GM21529 (cell line): ENCODE results near the gene PFDN6.

ENCODE experiments used
- ATAC-seq: cut with Tn5 transposase; IDR thresholded peaks from one replicate; pipeline ENCODE4 v1.9.1; 2021; ENCODE audit not compliant: unreplicated experiment

PFDN6 gene

GRCh38 chr6:33315793-33316602, 26.6 kb downstream of the PFDN6 start:
- ATAC-seq: no peak

GRCh38 chr6:33316603-33317418, 27.4 kb downstream of the PFDN6 start:
- ATAC-seq: no peak

- ATAC-seq: no peak
Measured at GRCh38 chr6:33317419-33317668, 27.9 kb downstream of the PFDN6 start.

DNA sequence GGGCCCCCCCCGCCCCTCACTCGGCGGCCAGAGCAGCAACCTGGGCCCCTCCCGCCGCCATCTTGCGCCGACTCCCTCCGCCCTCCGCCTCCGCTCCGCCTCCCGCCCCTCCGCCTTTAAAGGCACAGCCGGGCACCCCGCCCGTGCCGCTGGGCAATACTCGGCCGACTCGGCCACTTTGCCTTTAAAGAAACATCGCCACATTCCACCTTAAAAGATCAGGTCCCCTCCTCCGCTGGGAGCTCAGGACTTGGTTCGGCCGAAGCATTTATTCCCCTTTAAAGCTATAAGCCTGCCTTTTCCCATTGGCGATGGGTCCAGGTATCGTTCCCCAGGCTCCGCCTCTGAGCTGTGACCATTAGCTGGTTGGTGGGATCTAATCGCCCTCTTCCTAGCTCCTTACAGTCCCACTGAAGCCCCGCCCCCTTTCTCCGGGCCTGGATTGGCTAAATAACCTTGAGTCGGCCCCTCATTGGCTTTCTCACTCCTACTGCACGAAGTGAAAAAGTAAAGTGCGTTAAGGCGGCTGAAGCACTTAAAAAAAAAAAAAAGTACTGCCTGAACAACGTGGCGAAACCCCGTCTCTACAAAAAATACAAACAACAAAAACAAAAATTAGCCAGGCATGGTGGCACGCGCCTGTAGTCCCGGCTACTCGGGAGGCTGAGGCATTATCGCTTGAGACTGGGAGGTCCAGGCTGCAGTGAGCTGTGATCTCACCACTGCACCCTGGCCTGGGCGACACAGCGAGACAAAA, 28.4 kb downstream of the PFDN6 start, which contains the start of gene ZBTB22:
Gene ZBTB22 (minus strand): TSS at position 76 of the 757 bp plus-strand sequence. CDS start 828 bp downstream, outside the sequence.
- ATAC-seq: peak; percentile 46

- ATAC-seq: no peak
Measured at GRCh38 chr6:33318426-33319073, 29.1 kb downstream of the PFDN6 start.

- no peak for ATAC-seq
Measured at GRCh38 chr6:33319939-33320314, 30.5 kb downstream of the PFDN6 start.

DNA sequence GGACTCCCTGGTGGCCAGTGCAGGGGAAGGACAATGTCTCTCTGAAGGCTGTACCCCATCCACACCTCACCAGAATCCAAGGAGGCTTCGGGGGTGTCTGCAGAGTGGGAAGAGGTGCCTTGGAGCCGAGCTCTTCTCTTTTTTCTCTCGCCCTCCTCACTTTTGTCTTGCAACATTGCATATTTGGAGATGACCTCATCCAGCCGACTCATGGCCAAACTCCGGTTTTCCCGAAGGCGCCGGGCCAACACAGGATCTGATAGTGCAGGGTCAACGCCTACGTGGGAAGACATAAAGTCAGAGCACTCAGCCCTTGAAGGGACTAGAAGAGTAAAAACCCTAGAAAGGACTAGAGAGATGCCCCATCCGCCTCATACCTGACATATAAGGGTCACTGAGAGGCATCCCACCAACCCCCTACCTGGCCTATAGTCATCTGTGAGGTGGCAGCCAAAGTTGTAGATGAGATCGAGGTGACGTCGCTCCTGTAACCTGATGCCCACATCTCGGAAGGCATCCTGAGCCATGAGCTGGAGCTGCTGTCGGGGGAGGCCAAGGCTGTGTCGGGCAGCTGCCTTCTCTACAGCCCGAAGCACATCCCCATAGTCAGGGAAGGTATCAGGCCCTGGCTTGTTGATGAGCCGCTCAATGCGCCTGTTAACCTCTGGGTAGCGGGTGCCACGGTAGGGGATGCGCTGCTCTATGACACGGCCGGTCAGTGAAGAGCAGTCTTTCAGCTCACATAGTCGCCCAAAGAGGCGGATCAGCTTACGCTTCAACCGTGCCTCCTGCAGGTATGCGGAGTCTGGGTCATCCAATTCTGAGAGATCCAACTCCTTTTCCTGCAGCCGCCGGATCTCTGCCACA, 31.1 kb downstream of the PFDN6 start:
- ATAC-seq: no peak

- ATAC-seq: no peak
Measured at GRCh38 chr6:33321227-33321626, 31.8 kb downstream of the PFDN6 start.

DNA sequence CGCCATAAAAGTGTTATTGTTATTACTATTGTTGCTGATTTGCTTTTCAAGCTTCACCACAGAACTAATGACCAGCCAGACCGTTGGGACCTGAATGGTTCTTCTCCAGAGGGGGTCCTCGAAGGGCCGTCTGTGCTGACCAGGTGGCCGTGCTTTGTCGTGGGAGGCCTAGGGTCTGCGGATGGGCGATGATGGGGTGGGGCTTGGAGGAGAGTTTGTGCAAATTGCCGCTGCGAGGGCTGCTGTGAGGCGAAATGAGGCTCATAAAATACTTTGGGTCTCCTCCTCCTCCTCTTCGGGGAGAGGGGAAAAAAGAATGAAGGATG, 34.2 kb downstream of the PFDN6 start:
- ATAC-seq: peak; percentile 10

DNA sequence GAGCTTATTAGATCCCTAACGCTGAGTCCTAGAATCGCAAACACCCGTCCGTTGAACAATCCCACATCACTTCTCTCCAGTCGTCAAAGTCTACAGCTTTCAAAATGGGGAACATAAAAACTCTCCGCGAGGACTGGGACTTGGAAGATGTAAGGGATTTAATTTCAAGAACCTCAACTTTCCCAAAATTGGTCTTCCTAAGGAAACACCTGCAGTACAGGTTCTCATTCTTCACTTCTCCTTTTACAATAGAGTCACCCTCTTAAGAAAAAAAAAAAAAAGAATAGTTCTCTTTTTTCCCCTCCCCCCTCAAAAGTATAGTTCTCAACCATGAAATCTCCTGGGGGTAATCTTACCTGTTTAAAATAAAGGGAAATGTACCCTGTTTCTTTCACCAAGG, 34.7 kb downstream of the PFDN6 start:
- ATAC-seq: no peak

GRCh38 chr6:33329058-33329457, 39.7 kb downstream of the PFDN6 start:
- no peak for ATAC-seq

- no peak for ATAC-seq
Measured at GRCh38 chr6:33330736-33331135, 41.3 kb downstream of the PFDN6 start.

GRCh38 chr6:33333666-33334065, 44.3 kb downstream of the PFDN6 start:
- ATAC-seq: no peak

DNA sequence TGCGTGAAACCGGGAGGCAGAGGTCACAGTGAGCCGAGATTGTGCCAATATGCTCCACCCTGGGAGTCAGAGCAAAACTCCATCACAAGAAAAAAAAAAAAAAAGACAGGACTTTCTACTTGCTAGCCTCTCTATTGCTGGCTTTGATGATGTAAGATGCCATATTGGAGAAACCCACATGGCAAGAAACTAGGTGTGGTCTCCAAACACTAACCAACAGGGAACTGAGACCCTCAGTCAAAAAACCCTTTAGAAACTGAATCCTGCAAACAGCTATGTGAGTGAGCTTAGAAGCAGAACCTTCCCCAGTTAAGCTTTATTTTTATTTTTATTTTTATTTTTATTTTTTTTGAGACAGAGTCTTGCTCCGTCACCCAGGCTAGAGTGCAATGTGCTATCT, 46.5 kb downstream of the PFDN6 start:
- ATAC-seq: no peak

DNA sequence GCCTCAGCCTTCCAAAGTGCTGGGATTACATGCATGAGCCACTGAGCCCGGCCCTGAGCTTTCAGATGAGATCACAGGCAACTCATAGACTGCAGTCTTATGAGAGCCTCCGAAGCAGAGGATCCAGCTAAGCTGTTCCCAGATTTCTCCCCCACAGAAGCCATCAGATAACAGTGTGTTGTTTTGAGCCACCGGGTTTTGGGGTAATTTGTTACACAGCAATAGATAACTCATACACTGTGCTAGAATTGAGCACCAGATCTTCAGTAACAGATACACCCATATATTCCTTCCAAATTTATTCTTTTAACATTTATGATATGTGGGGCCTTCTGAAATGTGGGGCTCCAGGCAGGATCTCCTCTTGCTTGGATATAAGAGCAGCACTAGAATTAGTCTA, 47.1 kb downstream of the PFDN6 start:
- ATAC-seq: no peak

DNA sequence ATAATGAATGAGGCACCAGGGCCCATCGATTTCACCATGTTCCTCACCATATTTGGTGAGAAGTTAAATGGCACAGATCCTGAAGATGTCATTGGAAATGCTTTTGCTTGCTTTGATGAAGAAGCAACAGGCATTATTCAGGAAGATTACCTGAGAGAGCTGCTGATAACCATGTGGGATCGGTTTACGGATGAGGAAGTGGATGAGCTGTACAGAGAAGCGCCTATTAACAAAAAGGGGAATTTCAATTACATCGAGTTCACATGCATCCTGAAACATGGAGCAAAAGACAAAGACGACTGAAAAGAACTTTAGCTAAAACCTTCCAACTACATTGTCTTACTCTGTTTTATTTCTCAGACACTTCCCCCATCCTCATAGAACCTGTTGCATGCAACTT, 49.8 kb downstream of the PFDN6 start:
- ATAC-seq: no peak
